ENCODE results near the gene CES5A. TPM values are rescaled to one million over a fixed set of nuclear protein-coding genes. Genes with fewer than 3 reads are reported as not detected.
"Not testable (repeated sequence)": the region's sequence is repeated elsewhere in the genome, so short reads cannot be mapped to it uniquely, and the experiment has no call there.

CES5A gene
- total and polyA plus RNA-seq, 8 donors = not detected

GRCh38 chr16:55842369-55843104 is 32.6 kb downstream of the CES5A start:
- FAIRE-seq = peak; percentile 79
- intact Hi-C loops (cut with DNase I) = loop anchor here in 2 of 3 donors (5.0 to 10.0 kb wide), 2 partner anchors 125 to 378 kb away; no protein-coding TSS in a partner anchor
- WGBS, 2 donors = 27 to 31% methylated on average over 11 of the region's 11 CpGs
- peak in 3 of 4 donors; percentile 68 to 82 (median 79) for ATAC-seq
- peak; percentile 46 to 72 (median 59) for TF ChIP-seq CTCF (IDR thresholded peaks at IDR 0.05)
- peak in 1 of 6 donors; percentile 36 for DNase-seq
- no peaks in the 10 kb centered on the region for H3K36me3 ChIP-seq
- no peaks in the 10 kb centered on the region for H3K9me3 ChIP-seq
- H3K27ac ChIP-seq = no peak overlapping the region
- H3K4me1 ChIP-seq = no peaks in the 10 kb centered on the region
- no peaks in the 10 kb centered on the region for H3K27me3 ChIP-seq
- no peak overlapping the region for H3K4me3 ChIP-seq

GRCh38 chr16:55839115-55839514 is 36.1 kb downstream of the CES5A start:
- no peak for ATAC-seq

GRCh38 chr16:55836158-55836611 is 39.0 kb downstream of the CES5A start:
- no peaks in the 10 kb centered on the region for H3K36me3 ChIP-seq
- H3K4me3 ChIP-seq = no peak overlapping the region
- H3K4me1 ChIP-seq = no peaks in the 10 kb centered on the region
- WGBS, 2 donors = 67 to 71% methylated on average over 4 of the region's 4 CpGs
- H3K27ac ChIP-seq = peak overlapping the region in 1 of 4 donors; percentile 23
- DNase-seq (no peak), FAIRE-seq (no peak), ATAC-seq (peak in 2 of 4 donors; percentile 18 to 22)
- H3K27me3 ChIP-seq = no peaks in the 10 kb centered on the region
- no peak for TF ChIP-seq CTCF (IDR thresholded peaks at IDR 0.05)
- H3K9me3 ChIP-seq = no peaks in the 10 kb centered on the region
- intact Hi-C loops (cut with DNase I) = no loop called here

More at GRCh38 chr16:55839115-55839514, 36.1 kb downstream of the CES5A start:
- FAIRE-seq = no peak
- Histone ChIP-seq H3K9me3 (no peaks in the 10 kb centered on the region), H3K27me3 (no peaks in the 10 kb centered on the region), H3K4me1 (no peaks in the 10 kb centered on the region), H3K4me3 (no peak overlapping the region), H3K36me3 (no peaks in the 10 kb centered on the region), H3K27ac (no peak overlapping the region)
- WGBS, 2 donors = 54 to 56% methylated on average over 2 of the region's 2 CpGs
- TF ChIP-seq CTCF (IDR thresholded peaks at IDR 0.05) = no peak
- intact Hi-C loops (cut with DNase I) = no loop called here
- DNase-seq = no peak

DNA sequence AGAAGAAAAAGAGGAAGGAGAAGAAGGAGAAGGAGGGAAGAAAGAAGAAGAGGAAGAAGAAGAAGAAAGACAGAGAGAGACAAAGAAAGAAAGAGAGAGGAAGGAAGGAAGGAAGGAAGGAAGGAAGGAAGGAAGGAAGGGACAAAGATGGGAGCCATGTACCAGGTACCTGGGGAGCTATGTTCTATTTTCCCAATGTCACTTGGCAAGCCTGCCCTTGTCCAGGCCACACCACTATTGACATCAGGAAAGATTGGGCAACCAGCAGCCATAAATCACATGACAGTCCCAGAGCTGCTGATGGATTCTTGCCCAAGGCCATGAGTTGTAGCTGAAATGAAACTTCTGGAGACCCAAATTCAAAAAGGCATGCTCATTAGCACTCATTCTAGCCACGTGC is 39.6 kb downstream of the CES5A start:
- ATAC-seq (peak; percentile 71 to 82 (median 76)), FAIRE-seq (no peak), DNase-seq (peak in 4 of 6 donors; percentile 34 to 66 (median 56))
- intact Hi-C loops (cut with DNase I) = no loop called here
- H3K36me3 ChIP-seq = no peaks in the 10 kb centered on the region
- H3K9me3 ChIP-seq = no peaks in the 10 kb centered on the region
- no peaks in the 10 kb centered on the region for H3K4me1 ChIP-seq
- no peaks in the 10 kb centered on the region for H3K27me3 ChIP-seq
- no peak overlapping the region for H3K27ac ChIP-seq
- no peak for TF ChIP-seq CTCF (IDR thresholded peaks at IDR 0.05)
- 6 to 19% methylated on average over 1 of the region's 1 CpG for WGBS, 2 donors
- no peak overlapping the region for H3K4me3 ChIP-seq

GRCh38 chr16:55835173-55835572 is 40.0 kb downstream of the CES5A start:
- H3K27ac ChIP-seq; H3K4me3 ChIP-seq; H3K36me3 ChIP-seq; FAIRE-seq; H3K27me3 ChIP-seq; ATAC-seq; H3K9me3 ChIP-seq; intact Hi-C loops (cut with DNase I); H3K4me1 ChIP-seq; DNase-seq: not testable (repeated sequence)
- 48 to 64% methylated on average over 3 of the region's 3 CpGs for WGBS, 2 donors
